Epithelial cell of prostate (primary cell): Measurements from ENCODE around the gene RNU5D-1.
A peak's percentile ranks its signal among the peaks of the same experiment; 100 is the strongest.

Experiments
- DNase-seq: peaks from one replicate; pipeline ENCODE4 v3.0.0-alpha.2; 2011; ENCODE audit warnings: low read depth, low spot score
- H3K27ac ChIP-seq: fragments of 450-650 bp; 2 replicates; pipeline ENCODE4 v1.5.1; 2017; ENCODE audit warnings: mild to moderate bottlenecking

Gene RNU5D-1

GRCh38 chr1:44733784-44734183 is 2.8 kb upstream of the RNU5D-1 start:
- H3K27ac ChIP-seq: no peak overlapping the region
- DNase-seq: no peak

- no peak for DNase-seq
- H3K27ac ChIP-seq: no peak overlapping the region
Observed at GRCh38 chr1:44733365-44733764, 2.4 kb upstream of the RNU5D-1 start.

- no peak overlapping the region for H3K27ac ChIP-seq
- no peak for DNase-seq
Observed at GRCh38 chr1:44724955-44725698, 5.8 kb downstream of the RNU5D-1 start.

- no peak for DNase-seq
- H3K27ac ChIP-seq: no peak overlapping the region
Observed at GRCh38 chr1:44724296-44724954, 6.5 kb downstream of the RNU5D-1 start.

GRCh38 chr1:44723496-44724295 is 7.3 kb downstream of the RNU5D-1 start:
- DNase-seq: no peak
- no peak overlapping the region for H3K27ac ChIP-seq

- no peak for DNase-seq
- no peak overlapping the region for H3K27ac ChIP-seq
Observed at GRCh38 chr1:44723064-44723463, 7.9 kb downstream of the RNU5D-1 start.

- peak; percentile 93 for DNase-seq
Observed at GRCh38 chr1:44721485-44722361, 9.2 kb downstream of the RNU5D-1 start.

GRCh38 chr1:44720281-44720680 is 10.7 kb downstream of the RNU5D-1 start:
- DNase-seq: no peak

More at GRCh38 chr1:44721485-44722361, 9.2 kb downstream of the RNU5D-1 start:
- peak overlapping the region; percentile 66 for H3K27ac ChIP-seq

GRCh38 chr1:44719318-44719717 is 11.7 kb downstream of the RNU5D-1 start:
- no peak for DNase-seq

More at GRCh38 chr1:44720281-44720680, 10.7 kb downstream of the RNU5D-1 start:
- H3K27ac ChIP-seq: no peak overlapping the region

GRCh38 chr1:44718091-44718490 is 12.9 kb downstream of the RNU5D-1 start:
- H3K27ac ChIP-seq: no peak overlapping the region
- no peak for DNase-seq

More at GRCh38 chr1:44719318-44719717, 11.7 kb downstream of the RNU5D-1 start:
- no peak overlapping the region for H3K27ac ChIP-seq

- DNase-seq: no peak
- H3K27ac ChIP-seq: no peak overlapping the region
Observed at GRCh38 chr1:44717653-44718052, 13.3 kb downstream of the RNU5D-1 start.

GRCh38 chr1:44717156-44717555 is 13.8 kb downstream of the RNU5D-1 start:
- DNase-seq: no peak

GRCh38 chr1:44714944-44715571 is 15.9 kb downstream of the RNU5D-1 start:
- H3K27ac ChIP-seq: no peak overlapping the region

More at GRCh38 chr1:44717156-44717555, 13.8 kb downstream of the RNU5D-1 start:
- no peak overlapping the region for H3K27ac ChIP-seq

GRCh38 chr1:44714532-44714931 is 16.4 kb downstream of the RNU5D-1 start:
- H3K27ac ChIP-seq: no peak overlapping the region

More at GRCh38 chr1:44714944-44715571, 15.9 kb downstream of the RNU5D-1 start:
- no peak for DNase-seq

GRCh38 chr1:44713321-44713781 is 17.6 kb downstream of the RNU5D-1 start:
- DNase-seq: no peak
- H3K27ac ChIP-seq: no peak overlapping the region

More at GRCh38 chr1:44714532-44714931, 16.4 kb downstream of the RNU5D-1 start:
- no peak for DNase-seq

GRCh38 chr1:44707959-44708831 is 22.8 kb downstream of the RNU5D-1 start:
- DNase-seq: no peak
- H3K27ac ChIP-seq: peak overlapping the region; percentile 81

GRCh38 chr1:44707112-44707881 is 23.7 kb downstream of the RNU5D-1 start:
- DNase-seq: peak; percentile 90
- peak overlapping the region; percentile 81 for H3K27ac ChIP-seq
